GM12872 (cell line): ENCODE data around the gene TOLLIP.

Experiments used
- CTCF ChIP-seq: IDR thresholded peaks from 3 replicates; pipeline ENCODE4 v1.5.1; 2011; ENCODE audit warnings: low read depth, mild to moderate bottlenecking, low read length, moderate library complexity; ENCODE audit not compliant: insufficient read depth

TOLLIP gene

GRCh38 chr11:1261241-1262071 lies 48.0 kb downstream of the TOLLIP start:
- TF ChIP-seq CTCF = no peak

- no peak for TF ChIP-seq CTCF
These were observed 48.8 kb downstream of the TOLLIP start for GRCh38 chr11:1260620-1261019.

- TF ChIP-seq CTCF = no peak
These were observed 49.4 kb downstream of the TOLLIP start for GRCh38 chr11:1260023-1260501.

- TF ChIP-seq CTCF = no peak
These were observed 49.9 kb downstream of the TOLLIP start for GRCh38 chr11:1259561-1259960.

- TF ChIP-seq CTCF = no peak
These were observed 50.4 kb downstream of the TOLLIP start for GRCh38 chr11:1259076-1259461.

GRCh38 chr11:1258401-1259075 lies 50.9 kb downstream of the TOLLIP start:
- TF ChIP-seq CTCF = no peak

- no peak for TF ChIP-seq CTCF
These were observed 51.5 kb downstream of the TOLLIP start for GRCh38 chr11:1257916-1258315.
